PC-3 (cell line): Measurements from ENCODE around the gene WBP2NL. TPM values are rescaled to one million over a fixed set of nuclear protein-coding genes. Genes with fewer than 3 reads are reported as not detected.

ENCODE experiments used
- ATAC-seq: fragments of 200-7000 bp; cut with Tn5 transposase; 2 replicates; pipeline ENCODE4 v1.9.1; 2020; ENCODE audit warnings: mild to moderate bottlenecking, moderate library complexity
- BruUV-seq: library from RNA; stranded (reverse); fragments of 400-500 nt; replicated peaks from 2 replicates; lab custom pipeline; 2021; lab: Mats Ljungman, UMichigan
- CTCF ChIA-PET: fragments of 300-600 bp; sonication (Branson Sonifier 250); formaldehyde crosslinking; loops from one replicate; lab custom pipeline; 2022; ENCODE audit warnings: antibody characterized with exemption; lab: Charles Lee
- POLR2A ChIA-PET: fragments of 300-600 bp; sonication (Branson Sonifier 250); formaldehyde crosslinking; loops from one replicate; lab custom pipeline; 2022; ENCODE audit warnings: antibody characterized with exemption; ENCODE audit not compliant: unreplicated experiment; lab: Charles Lee
- DNase-seq: peaks from one replicate; pipeline ENCODE4 v3.0.0-alpha.2; 2015
- H2AFZ ChIP-seq: fragments of 300-600 bp; sonication (generic); 2 replicates; pipeline ENCODE4 v1.6.0; 2016; ENCODE audit warnings: antibody characterized with exemption, low read length
- H3F3A ChIP-seq: fragments of 300-600 bp; sonication (generic); one replicate; pipeline ENCODE4 v1.6.0; 2017; ENCODE audit warnings: antibody characterized with exemption, low read length, control low read depth, mild to moderate bottlenecking; ENCODE audit not compliant: unreplicated experiment
- H3K27ac ChIP-seq: fragments of 300-600 bp; sonication (generic); 2 replicates; pipeline ENCODE4 v1.5.1; 2016; ENCODE audit warnings: mild to moderate bottlenecking, low read length
- H3K27me3 ChIP-seq: fragments of 300-600 bp; sonication (generic); 2 replicates; pipeline ENCODE4 v1.6.1; 2016; ENCODE audit warnings: low read length, mixed read lengths
- H3K36me3 ChIP-seq: fragments of 300-600 bp; sonication (generic); 2 replicates; pipeline ENCODE4 v1.6.1; 2016; ENCODE audit warnings: low read depth, mixed run types, low read length, mixed read lengths
- H3K4me1 ChIP-seq: fragments of 300-600 bp; sonication (generic); 2 replicates; pipeline ENCODE4 v1.5.1; 2016; ENCODE audit warnings: low read length; ENCODE audit not compliant: insufficient read depth
- H3K4me2 ChIP-seq: fragments of 300-600 bp; sonication (generic); 2 replicates; pipeline ENCODE4 v1.6.0; 2016; ENCODE audit warnings: low read length
- H3K4me3 ChIP-seq: fragments of 300-600 bp; sonication (generic); 2 replicates; pipeline ENCODE4 v1.5.1; 2016; ENCODE audit warnings: mild to moderate bottlenecking, low read length, mixed read lengths
- H3K79me2 ChIP-seq: fragments of 300-600 bp; sonication (generic); 2 replicates; pipeline ENCODE4 v1.6.1; 2017; ENCODE audit warnings: low read length, mixed read lengths
- H3K9ac ChIP-seq: fragments of 300-600 bp; sonication (generic); 2 replicates; pipeline ENCODE4 v1.6.0; 2016; ENCODE audit warnings: mild to moderate bottlenecking, low read length
- H3K9me2 ChIP-seq: fragments of 300-600 bp; sonication (generic); replicated peaks from 2 replicates; pipeline ENCODE4 v1.6.1; 2016; ENCODE audit warnings: mixed run types, low read length, mixed read lengths
- H3K9me3 ChIP-seq: fragments of 300-600 bp; sonication (generic); 2 replicates; pipeline ENCODE4 v1.6.1; 2016; ENCODE audit warnings: low read length, mixed read lengths
- H4K20me1 ChIP-seq: fragments of 300-600 bp; sonication (generic); 2 replicates; pipeline ENCODE4 v1.6.1; 2016; ENCODE audit warnings: low read length, mixed read lengths
- CTCF ChIP-seq: fragments of 300-600 bp; sonication (generic); conservative IDR thresholded peaks from 2 replicates; pipeline ENCODE4 v1.5.1; 2017; ENCODE audit warnings: antibody characterized with exemption, low read depth, mild to moderate bottlenecking, low read length
- EZH2 ChIP-seq: fragments of 300-600 bp; sonication (generic); IDR thresholded peaks from one replicate; pipeline ENCODE4 v1.6.1; 2017; ENCODE audit warnings: antibody characterized with exemption, mild to moderate bottlenecking, low read length; ENCODE audit not compliant: unreplicated experiment
- EZH2phosphoT487 ChIP-seq: fragments of 300-600 bp; sonication (generic); IDR thresholded peaks from 2 replicates; pipeline ENCODE4 v1.6.1; 2018; ENCODE audit warnings: mild to moderate bottlenecking, antibody characterized with exemption, low read length, borderline replicate concordance
- intact Hi-C: fragments of 100-400 bp; cut with micrococcal nuclease; formaldehyde crosslinking; loops from 2 replicates; pipeline ENCODE4 v1.9.0; 2023
- total RNA-seq: library from RNA; depleted of rRNA; stranded (reverse); fragments of >200 nt; gene quantifications from 2 replicates; pipeline ENCODE4 v1.2.3, GENCODE V29; 2014

The WBP2NL gene
- total RNA-seq, 1 experiment from 2014 or later = 0.33 TPM

- Histone ChIP-seq H3K4me2 (no peak overlapping the region), H3F3A (no peaks in the 10 kb centered on the region), H3K27ac (no peak overlapping the region), H3K9me3 (no peaks in the 10 kb centered on the region), H3K27me3 (no peaks in the 10 kb centered on the region), H3K36me3 (no peaks in the 10 kb centered on the region), H3K4me1 (peaks cover 12% of the 10 kb centered on the region), H3K79me2 (peaks cover 2% of the 10 kb centered on the region), H3K9ac (no peak overlapping the region), H2AFZ (no peak overlapping the region), H3K9me2 (no peaks in the 10 kb centered on the region), H3K4me3 (no peak overlapping the region), H4K20me1 (no peaks in the 10 kb centered on the region)
- intact Hi-C loops = no loop called here
- no peak for TF ChIP-seq CTCF
- TF ChIP-seq EZH2 = no peak
- no peak for TF ChIP-seq EZH2phosphoT487
- no TSS peak for BruUV-seq
- ChIA-PET POLR2A (no interaction called here), CTCF (no interaction called here)
- ATAC-seq (no peak), DNase-seq (no peak)
These were observed 76.5 kb downstream of the WBP2NL start for GRCh38 chr22:42074846-42075676.

GRCh38 chr22:42076764-42077485 is 78.3 kb downstream of the WBP2NL start:
- intact Hi-C loops = no loop called here
- ChIA-PET POLR2A (no interaction called here), CTCF (no interaction called here)
- H3K9ac ChIP-seq = no peak overlapping the region
- H3K9me3 ChIP-seq = no peaks in the 10 kb centered on the region
- no peaks in the 10 kb centered on the region for H4K20me1 ChIP-seq
- ATAC-seq = no peak
- H2AFZ ChIP-seq = no peak overlapping the region
- no peak overlapping the region for H3K27ac ChIP-seq
- H3K4me2 ChIP-seq = no peak overlapping the region
- TF ChIP-seq EZH2 (no peak), CTCF (no peak), EZH2phosphoT487 (no peak)
- no peaks in the 10 kb centered on the region for H3K27me3 ChIP-seq
- peaks cover 17% of the 10 kb centered on the region for H3K79me2 ChIP-seq
- H3K4me1 ChIP-seq = peaks cover 10% of the 10 kb centered on the region
- no peaks in the 10 kb centered on the region for H3K9me2 ChIP-seq
- no TSS peak for BruUV-seq
- no peaks in the 10 kb centered on the region for H3F3A ChIP-seq
- H3K36me3 ChIP-seq = no peaks in the 10 kb centered on the region
- DNase-seq = no peak
- H3K4me3 ChIP-seq = no peak overlapping the region
